Body of pancreas (tissue), 4 donors: ENCODE measurements around the gene MXRA7.

Experiments
- POLR2A ChIP-seq, 3 donors: fragments of 450-650 bp; IDR thresholded peaks; one replicate each; pipeline ENCODE4 v1.6.1; 2016; ENCODE audit warnings: antibody characterized with exemption in 3 of 3, mild to moderate bottlenecking in 2 of 3
- TF ChIP-seq, protein P1 (sequence below), 7 experiments: fragments of 450-650 bp in 4 of 7; fragments of 200-600 bp in 3 of 7; sonication (generic) in 3 of 7; IDR thresholded peaks; one replicate each; pipeline ENCODE4 v1.5.1; 2016 to 2019; ENCODE audit warnings: antibody characterized with exemption in 7 of 7

DNA sequence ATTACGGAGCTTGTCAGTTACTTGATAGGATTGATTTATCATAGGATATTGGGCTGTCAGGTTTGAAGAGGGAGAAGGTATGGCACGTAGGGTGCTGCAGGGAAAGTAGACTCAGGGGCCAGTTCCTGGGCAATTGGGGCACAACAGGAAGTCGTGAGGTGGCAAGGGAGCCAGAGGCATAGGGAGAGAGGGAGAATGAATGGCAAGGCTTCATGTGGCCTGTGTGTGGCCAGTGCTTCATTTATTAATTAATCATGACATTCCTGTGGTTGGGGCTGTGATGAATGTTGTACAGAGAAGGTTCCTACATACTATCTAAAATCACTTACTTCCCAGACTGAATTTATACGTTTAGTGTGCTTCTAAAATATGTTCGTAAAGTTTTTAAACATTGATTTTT lies 46.5 kb upstream of the MXRA7 start:
- TF ChIP-seq, protein P1, sequence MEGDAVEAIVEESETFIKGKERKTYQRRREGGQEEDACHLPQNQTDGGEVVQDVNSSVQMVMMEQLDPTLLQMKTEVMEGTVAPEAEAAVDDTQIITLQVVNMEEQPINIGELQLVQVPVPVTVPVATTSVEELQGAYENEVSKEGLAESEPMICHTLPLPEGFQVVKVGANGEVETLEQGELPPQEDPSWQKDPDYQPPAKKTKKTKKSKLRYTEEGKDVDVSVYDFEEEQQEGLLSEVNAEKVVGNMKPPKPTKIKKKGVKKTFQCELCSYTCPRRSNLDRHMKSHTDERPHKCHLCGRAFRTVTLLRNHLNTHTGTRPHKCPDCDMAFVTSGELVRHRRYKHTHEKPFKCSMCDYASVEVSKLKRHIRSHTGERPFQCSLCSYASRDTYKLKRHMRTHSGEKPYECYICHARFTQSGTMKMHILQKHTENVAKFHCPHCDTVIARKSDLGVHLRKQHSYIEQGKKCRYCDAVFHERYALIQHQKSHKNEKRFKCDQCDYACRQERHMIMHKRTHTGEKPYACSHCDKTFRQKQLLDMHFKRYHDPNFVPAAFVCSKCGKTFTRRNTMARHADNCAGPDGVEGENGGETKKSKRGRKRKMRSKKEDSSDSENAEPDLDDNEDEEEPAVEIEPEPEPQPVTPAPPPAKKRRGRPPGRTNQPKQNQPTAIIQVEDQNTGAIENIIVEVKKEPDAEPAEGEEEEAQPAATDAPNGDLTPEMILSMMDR (IDR thresholded peaks at IDR 0.05): no peak
- TF ChIP-seq POLR2A (IDR thresholded peaks at IDR 0.05): no peak
